Measurements from ENCODE around the gene GIGYF1.

GIGYF1 gene

GRCh38 chr7:100677308-100678267 lies 16.5 kb downstream of the GIGYF1 start:
- Histone ChIP-seq H2AFZ (ENCODE audit: low read length, unreplicated experiment) (no peak overlapping the region), H3K79me2 (ENCODE audit: control insufficient read depth, insufficient read depth, low read length, unreplicated experiment) (peaks cover 34% of the 10 kb centered on the region), H3K4me3 (ENCODE audit: low read depth, low read length) (no peak overlapping the region), H3K27ac (ENCODE audit: low read depth, low read length) (no peak overlapping the region), H3K27me3 (ENCODE audit: insufficient read depth, low read length) (no peaks in the 10 kb centered on the region), H3K36me3 (ENCODE audit: insufficient read depth, low read length) (peaks cover 5% of the 10 kb centered on the region; the same call in 1 of the 2 replicates), H3K4me1 (ENCODE audit: control insufficient read depth, insufficient read depth, low read length, unreplicated experiment) (peaks cover 20% of the 10 kb centered on the region)

GRCh38 chr7:100676501-100677306 lies 17.3 kb downstream of the GIGYF1 start:
- Histone ChIP-seq H3K27ac (ENCODE audit: low read depth, low read length) (peak overlapping the region; percentile 35; the same call in 1 of the 2 replicates), H3K79me2 (ENCODE audit: control insufficient read depth, insufficient read depth, low read length, unreplicated experiment) (peaks cover 34% of the 10 kb centered on the region), H3K4me1 (ENCODE audit: control insufficient read depth, insufficient read depth, low read length, unreplicated experiment) (peaks cover 13% of the 10 kb centered on the region), H2AFZ (ENCODE audit: low read length, unreplicated experiment) (no peak overlapping the region), H3K4me3 (ENCODE audit: low read depth, low read length) (peak overlapping the region; percentile 94), H3K36me3 (ENCODE audit: insufficient read depth, low read length) (peaks cover under 1% of the 10 kb centered on the region; the same call in 1 of the 2 replicates), H3K27me3 (ENCODE audit: insufficient read depth, low read length) (no peaks in the 10 kb centered on the region)

- Histone ChIP-seq H3K79me2 (ENCODE audit: control insufficient read depth, insufficient read depth, low read length, unreplicated experiment) (peaks cover 34% of the 10 kb centered on the region), H2AFZ (ENCODE audit: low read length, unreplicated experiment) (no peak overlapping the region), H3K4me3 (ENCODE audit: low read depth, low read length) (peak overlapping the region; percentile 94), H3K36me3 (ENCODE audit: insufficient read depth, low read length) (no peaks in the 10 kb centered on the region; the same call in 1 of the 2 replicates), H3K27me3 (ENCODE audit: insufficient read depth, low read length) (no peaks in the 10 kb centered on the region), H3K4me1 (ENCODE audit: control insufficient read depth, insufficient read depth, low read length, unreplicated experiment) (peaks cover 11% of the 10 kb centered on the region), H3K27ac (ENCODE audit: low read depth, low read length) (peak overlapping the region; percentile 35)
These were observed 18.3 kb downstream of the GIGYF1 start for GRCh38 chr7:100675581-100676350.

GRCh38 chr7:100675105-100675451 lies 19.0 kb downstream of the GIGYF1 start:
- H3K4me3 ChIP-seq (ENCODE audit: low read depth, low read length) = peak overlapping the region; percentile 94
- H3K36me3 ChIP-seq (ENCODE audit: insufficient read depth, low read length) = no peaks in the 10 kb centered on the region; the same call in 1 of the 2 replicates
- no peak overlapping the region for H2AFZ ChIP-seq (ENCODE audit: low read length, unreplicated experiment)
- H3K4me1 ChIP-seq (ENCODE audit: control insufficient read depth, insufficient read depth, low read length, unreplicated experiment) = peaks cover 4% of the 10 kb centered on the region
- 0 out of 2 replicates have a peak overlapping the region, but pooled peaks have one; percentile 35 for H3K27ac ChIP-seq (ENCODE audit: low read depth, low read length)
- H3K79me2 ChIP-seq (ENCODE audit: control insufficient read depth, insufficient read depth, low read length, unreplicated experiment) = peaks cover 34% of the 10 kb centered on the region
- H3K27me3 ChIP-seq (ENCODE audit: insufficient read depth, low read length) = no peaks in the 10 kb centered on the region

- H3K36me3 ChIP-seq (ENCODE audit: insufficient read depth, low read length) = no peaks in the 10 kb centered on the region; the same call in 1 of the 2 replicates
- peaks cover 34% of the 10 kb centered on the region for H3K79me2 ChIP-seq (ENCODE audit: control insufficient read depth, insufficient read depth, low read length, unreplicated experiment)
- no peak overlapping the region for H2AFZ ChIP-seq (ENCODE audit: low read length, unreplicated experiment)
- H3K4me3 ChIP-seq (ENCODE audit: low read depth, low read length) = peak overlapping the region; percentile 94
- H3K27ac ChIP-seq (ENCODE audit: low read depth, low read length) = peak overlapping the region; percentile 3; the same call in 1 of the 2 replicates
- H3K27me3 ChIP-seq (ENCODE audit: insufficient read depth, low read length) = no peaks in the 10 kb centered on the region
- peaks cover 3% of the 10 kb centered on the region for H3K4me1 ChIP-seq (ENCODE audit: control insufficient read depth, insufficient read depth, low read length, unreplicated experiment)
These were observed 19.5 kb downstream of the GIGYF1 start for GRCh38 chr7:100674411-100675104.

GRCh38 chr7:100673942-100674410 lies 20.1 kb downstream of the GIGYF1 start:
- no peaks in the 10 kb centered on the region; the same call in 1 of the 2 replicates for H3K36me3 ChIP-seq (ENCODE audit: insufficient read depth, low read length)
- H3K27me3 ChIP-seq (ENCODE audit: insufficient read depth, low read length) = no peaks in the 10 kb centered on the region
- peak overlapping the region; percentile 48 for H3K27ac ChIP-seq (ENCODE audit: low read depth, low read length)
- H3K4me3 ChIP-seq (ENCODE audit: low read depth, low read length) = peak overlapping the region; percentile 94
- peak overlapping the region; percentile 86 for H2AFZ ChIP-seq (ENCODE audit: low read length, unreplicated experiment)
- H3K4me1 ChIP-seq (ENCODE audit: control insufficient read depth, insufficient read depth, low read length, unreplicated experiment) = peaks cover 3% of the 10 kb centered on the region
- peaks cover 34% of the 10 kb centered on the region for H3K79me2 ChIP-seq (ENCODE audit: control insufficient read depth, insufficient read depth, low read length, unreplicated experiment)

- Histone ChIP-seq H3K4me1 (ENCODE audit: control insufficient read depth, insufficient read depth, low read length, unreplicated experiment) (peaks cover 3% of the 10 kb centered on the region), H3K79me2 (ENCODE audit: control insufficient read depth, insufficient read depth, low read length, unreplicated experiment) (peaks cover 34% of the 10 kb centered on the region), H3K4me3 (ENCODE audit: low read depth, low read length) (peak within 1 kb of the TSS; percentile 94), H3K36me3 (ENCODE audit: insufficient read depth, low read length) (no peaks in the 10 kb centered on the region; the same call in 1 of the 2 replicates), H3K27me3 (ENCODE audit: insufficient read depth, low read length) (no peaks in the 10 kb centered on the region), H3K27ac (ENCODE audit: low read depth, low read length) (peak within 1 kb of the TSS; percentile 97), H2AFZ (ENCODE audit: low read length, unreplicated experiment) (peak within 1 kb of the TSS; percentile 98)
These were observed 20.6 kb downstream of the GIGYF1 start, which contains the start of gene GNB2 for GRCh38 chr7:100673302-100673941. Gene GNB2 (plus strand): TSS chr7:100673740. CDS start chr7:100676266, 2,526 bp downstream.

- no peaks in the 10 kb centered on the region for H3K36me3 ChIP-seq (ENCODE audit: insufficient read depth, low read length)
- no peak overlapping the region for H2AFZ ChIP-seq (ENCODE audit: low read length, unreplicated experiment)
- no peak overlapping the region for H3K4me3 ChIP-seq (ENCODE audit: low read depth, low read length)
- peaks cover 28% of the 10 kb centered on the region for H3K79me2 ChIP-seq (ENCODE audit: control insufficient read depth, insufficient read depth, low read length, unreplicated experiment)
- H3K27me3 ChIP-seq (ENCODE audit: insufficient read depth, low read length) = no peaks in the 10 kb centered on the region
- peaks cover 3% of the 10 kb centered on the region for H3K4me1 ChIP-seq (ENCODE audit: control insufficient read depth, insufficient read depth, low read length, unreplicated experiment)
- H3K27ac ChIP-seq (ENCODE audit: low read depth, low read length) = no peak overlapping the region
These were observed 22.4 kb downstream of the GIGYF1 start for GRCh38 chr7:100671353-100672327.

All from ACC112 (cell line).